Measurements from ENCODE around the gene TBCD. TPM values are rescaled to one million over a fixed set of nuclear protein-coding genes. Genes with fewer than 3 reads are reported as not detected.

The TBCD gene
- total RNA-seq, 2 experiments from 2014 or later: 74.5 to 76.9 TPM

DNA sequence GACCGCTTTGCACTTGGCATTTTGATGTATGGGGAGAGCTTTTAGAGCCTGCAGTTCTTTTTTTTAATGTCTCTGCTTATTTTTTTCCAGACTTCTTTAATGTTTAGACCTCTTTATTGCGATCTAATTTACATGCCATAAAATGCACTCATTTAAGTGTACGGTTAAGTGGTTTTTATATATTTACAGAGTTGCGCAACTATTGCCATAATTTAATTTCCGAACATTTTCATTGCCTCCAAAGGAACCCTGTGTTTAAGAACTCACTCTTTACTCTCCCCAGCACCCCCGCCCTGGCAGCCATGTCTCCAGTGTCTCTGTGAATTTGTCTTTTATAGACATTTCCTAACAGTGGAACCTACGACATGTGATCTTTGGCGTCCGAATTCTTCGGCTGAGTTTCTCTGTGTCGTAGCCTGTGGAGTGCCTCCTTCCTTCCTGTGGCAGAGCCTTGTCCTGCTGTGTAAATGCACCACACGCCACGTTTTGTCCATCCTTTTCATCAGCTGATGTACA, 64.0 kb downstream of the TBCD start:
- Mint-ChIP-seq H3K4me1 (peaks cover 4% of the 10 kb centered on the region), H3K4me3 (no peak overlapping the region), H3K27ac (no peak overlapping the region), H3K9me3 (peaks cover 5% of the 10 kb centered on the region), H3K36me3 (peaks cover 50% of the 10 kb centered on the region), H3K27me3 (no peaks in the 10 kb centered on the region)
- DNase-seq: no peak

DNA sequence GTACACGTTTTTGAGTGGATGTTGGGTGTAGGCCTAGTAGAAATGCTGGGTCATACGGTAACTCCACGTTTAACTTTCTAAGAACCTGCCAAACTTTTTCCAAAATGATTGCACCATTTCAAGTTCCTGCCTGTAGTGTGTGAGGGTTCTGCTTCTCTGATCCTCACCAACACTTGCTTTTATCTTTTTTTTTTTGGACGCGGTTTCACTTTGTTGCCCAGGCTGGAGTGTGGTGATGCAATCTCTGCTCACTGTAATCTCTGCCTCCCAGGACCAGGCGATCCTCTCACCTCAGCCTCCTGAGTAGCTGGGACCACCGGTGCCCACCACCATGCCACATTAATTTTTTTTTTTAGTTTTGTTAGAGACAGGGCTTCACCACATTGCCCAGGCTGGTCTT, 64.5 kb downstream of the TBCD start:
- no peak overlapping the region for H3K4me3 Mint-ChIP-seq
- H3K36me3 Mint-ChIP-seq: peaks cover 53% of the 10 kb centered on the region
- H3K27me3 Mint-ChIP-seq: no peaks in the 10 kb centered on the region
- DNase-seq: no peak
- peaks cover 4% of the 10 kb centered on the region for H3K4me1 Mint-ChIP-seq
- no peak overlapping the region for H3K27ac Mint-ChIP-seq
- H3K9me3 Mint-ChIP-seq: peaks cover 5% of the 10 kb centered on the region

DNA sequence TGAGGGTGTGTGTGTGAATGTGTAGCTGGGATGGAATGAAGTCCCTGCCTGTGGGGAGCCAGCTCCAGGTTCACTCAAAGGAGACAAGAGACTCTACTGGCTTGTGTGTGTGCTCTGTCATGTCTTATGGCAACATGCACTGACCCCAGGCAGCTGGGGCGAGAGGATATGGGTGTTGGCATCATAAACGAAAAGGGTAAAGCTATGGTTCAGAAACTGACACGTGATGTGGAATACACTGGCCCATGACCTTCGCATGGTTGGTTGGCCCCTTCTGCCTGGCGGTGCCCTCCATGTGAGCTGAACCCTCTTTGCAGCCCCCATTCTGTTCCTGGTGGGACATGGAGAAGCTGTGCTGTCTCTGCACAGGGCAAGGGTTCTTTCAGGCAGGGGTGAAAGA, 66.1 kb downstream of the TBCD start:
- no peak for DNase-seq
- H3K4me3 Mint-ChIP-seq: no peak overlapping the region
- H3K36me3 Mint-ChIP-seq: peaks cover 56% of the 10 kb centered on the region
- no peaks in the 10 kb centered on the region for H3K27me3 Mint-ChIP-seq
- peaks cover 5% of the 10 kb centered on the region for H3K9me3 Mint-ChIP-seq
- peaks cover 4% of the 10 kb centered on the region for H3K4me1 Mint-ChIP-seq
- no peak overlapping the region for H3K27ac Mint-ChIP-seq

DNA sequence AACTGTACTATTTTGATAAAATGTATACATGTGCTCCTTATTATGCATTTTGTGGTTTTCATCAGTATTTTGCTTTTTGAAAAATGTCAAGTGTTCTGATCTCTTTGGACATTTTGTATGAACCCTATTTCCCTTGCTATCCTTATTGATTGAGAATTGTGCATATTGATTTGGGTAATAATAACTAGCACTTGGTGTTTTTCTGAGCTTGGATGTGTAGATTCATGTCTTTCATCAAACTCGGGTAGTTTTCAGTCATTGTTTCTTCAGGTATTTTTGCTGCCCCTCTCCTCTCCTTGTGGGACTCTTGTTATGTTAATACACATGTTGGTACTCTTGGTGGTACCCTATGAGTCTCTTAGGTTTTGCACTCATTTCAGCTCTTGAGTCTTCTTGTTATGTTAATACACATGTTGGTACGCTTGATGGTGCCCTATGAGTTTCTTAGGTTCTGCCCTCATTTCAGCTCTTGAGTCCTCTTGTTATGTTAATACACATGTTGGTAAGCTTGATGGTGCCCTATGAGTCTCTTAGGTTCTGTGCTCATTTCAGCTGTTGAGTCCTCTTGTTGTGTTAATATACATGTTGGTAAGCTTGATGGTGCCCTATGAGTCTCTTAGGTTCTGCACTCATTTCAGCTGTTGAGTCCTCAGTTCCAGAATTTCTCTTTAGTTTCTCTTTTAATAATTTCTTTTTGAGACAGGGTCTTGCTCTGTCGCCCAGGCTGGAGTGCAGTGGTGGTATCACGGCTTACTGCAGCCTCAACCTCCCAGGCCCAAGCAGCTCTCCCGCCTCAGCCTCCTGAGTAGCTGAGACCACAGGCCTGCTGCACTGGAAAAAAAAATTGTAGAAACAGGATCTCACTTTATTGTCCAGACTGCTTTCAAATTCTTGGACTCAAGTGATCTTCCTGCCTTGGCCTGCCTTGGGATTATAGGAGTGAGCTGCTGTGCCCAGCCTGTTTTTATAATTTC, 68.7 kb downstream of the TBCD start:
- H3K9me3 Mint-ChIP-seq: peaks cover 5% of the 10 kb centered on the region
- no peak for DNase-seq
- no peak overlapping the region for H3K4me3 Mint-ChIP-seq
- H3K36me3 Mint-ChIP-seq: peaks cover 50% of the 10 kb centered on the region
- H3K27ac Mint-ChIP-seq: no peak overlapping the region
- H3K4me1 Mint-ChIP-seq: peaks cover 3% of the 10 kb centered on the region
- no peaks in the 10 kb centered on the region for H3K27me3 Mint-ChIP-seq

DNA sequence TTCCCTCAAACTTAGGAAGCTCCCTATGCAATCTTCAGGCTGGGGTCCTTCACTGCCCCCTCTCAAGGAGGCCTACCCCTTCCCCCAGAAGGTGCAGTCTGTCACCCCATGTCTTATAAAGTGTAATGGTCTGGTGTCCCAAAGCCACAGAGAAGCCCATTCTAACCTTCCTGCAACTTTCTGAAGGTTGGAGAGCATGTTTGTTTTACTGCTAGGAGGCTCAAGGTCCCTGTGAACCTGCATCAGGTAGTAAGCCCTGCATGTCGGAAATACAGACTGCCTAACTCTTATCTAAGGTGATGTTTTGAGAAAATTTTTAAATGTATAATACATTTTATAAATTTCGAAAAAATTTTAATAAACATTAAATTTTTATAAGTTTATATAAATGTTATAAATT, 69.7 kb downstream of the TBCD start:
- Mint-ChIP-seq H3K27ac (no peak overlapping the region), H3K27me3 (no peaks in the 10 kb centered on the region), H3K36me3 (peaks cover 45% of the 10 kb centered on the region), H3K4me1 (no peaks in the 10 kb centered on the region), H3K9me3 (peaks cover 5% of the 10 kb centered on the region), H3K4me3 (no peak overlapping the region)
- DNase-seq: no peak

DNA sequence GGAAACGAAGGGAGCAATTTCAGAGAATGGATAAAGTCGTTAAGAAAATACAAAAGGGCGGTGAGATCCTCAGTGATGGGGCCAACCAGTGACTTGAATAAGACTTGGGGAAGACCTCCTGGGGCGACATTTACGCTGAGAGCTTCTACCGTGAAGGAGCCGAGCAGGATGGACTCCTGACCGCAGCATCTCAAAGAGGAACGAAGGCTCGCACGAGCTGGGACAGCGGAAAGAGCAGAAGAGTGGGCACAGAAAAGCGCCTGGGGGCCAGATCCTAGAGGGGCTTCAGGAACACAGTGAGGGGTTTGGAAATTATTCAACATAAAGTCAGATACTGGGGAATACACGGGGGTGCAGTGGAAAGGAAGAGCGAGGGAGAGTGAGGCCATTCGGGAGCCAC, 70.4 kb downstream of the TBCD start:
- Mint-ChIP-seq H3K4me3 (no peak overlapping the region), H3K9me3 (peaks cover 5% of the 10 kb centered on the region), H3K4me1 (no peaks in the 10 kb centered on the region), H3K27me3 (no peaks in the 10 kb centered on the region), H3K36me3 (peaks cover 52% of the 10 kb centered on the region), H3K27ac (no peak overlapping the region)
- no peak for DNase-seq

DNA sequence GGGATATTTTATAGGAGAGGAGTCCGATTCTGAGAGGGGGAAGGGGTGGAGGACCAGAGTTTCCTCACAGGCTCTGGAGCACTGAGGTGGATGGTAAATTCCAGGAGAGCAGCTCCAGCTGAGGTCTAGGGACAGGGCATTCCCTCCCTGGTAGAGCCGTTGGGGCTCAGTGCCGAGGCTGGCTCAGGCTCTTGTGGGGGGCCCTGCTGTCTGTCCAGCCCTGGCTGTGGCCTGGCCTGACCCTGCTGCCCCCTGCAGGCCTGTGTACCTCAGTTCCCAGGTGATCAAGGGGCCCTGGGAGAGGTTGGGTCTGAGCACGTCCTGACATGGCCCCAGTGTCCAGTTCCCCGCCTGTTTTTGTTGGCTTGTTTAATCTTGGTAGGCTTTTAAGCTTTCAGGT, 71.1 kb downstream of the TBCD start:
- Mint-ChIP-seq H3K4me1 (no peaks in the 10 kb centered on the region), H3K36me3 (peaks cover 53% of the 10 kb centered on the region), H3K27me3 (no peaks in the 10 kb centered on the region), H3K4me3 (no peak overlapping the region), H3K9me3 (peaks cover 10% of the 10 kb centered on the region), H3K27ac (no peak overlapping the region)
- no peak for DNase-seq

DNA sequence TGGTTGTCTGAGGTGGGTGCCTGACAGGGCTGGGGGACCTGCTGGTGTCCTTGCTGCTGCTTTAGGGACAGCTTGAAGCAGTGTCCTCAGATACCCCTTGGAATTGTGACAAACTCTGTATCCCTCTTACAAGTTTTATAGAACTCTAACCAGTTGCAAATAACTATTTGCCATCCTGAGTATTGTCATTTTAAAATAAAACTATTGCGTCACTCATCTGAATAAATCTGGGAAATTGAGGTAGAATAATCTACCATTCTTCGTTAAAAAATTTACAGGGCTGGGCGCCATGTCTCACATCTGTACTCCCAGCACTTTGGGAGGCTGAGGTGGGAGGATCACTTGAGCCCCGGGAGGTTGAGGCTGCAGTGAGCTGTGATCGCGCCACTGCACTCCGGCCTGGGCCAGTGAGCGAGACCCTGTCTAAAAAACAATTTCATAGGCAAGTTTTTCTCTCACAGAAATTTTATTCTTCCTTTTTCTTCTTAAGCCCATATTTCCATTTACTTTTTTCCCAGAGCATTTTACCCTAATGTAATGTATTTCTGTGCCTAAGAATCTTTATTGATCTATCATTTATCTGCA, 73.8 kb downstream of the TBCD start:
- Mint-ChIP-seq H3K36me3 (peaks cover 39% of the 10 kb centered on the region), H3K9me3 (peaks cover 5% of the 10 kb centered on the region), H3K27me3 (no peaks in the 10 kb centered on the region), H3K4me3 (no peak overlapping the region), H3K27ac (no peak overlapping the region), H3K4me1 (no peaks in the 10 kb centered on the region)
- no peak for DNase-seq

DNA sequence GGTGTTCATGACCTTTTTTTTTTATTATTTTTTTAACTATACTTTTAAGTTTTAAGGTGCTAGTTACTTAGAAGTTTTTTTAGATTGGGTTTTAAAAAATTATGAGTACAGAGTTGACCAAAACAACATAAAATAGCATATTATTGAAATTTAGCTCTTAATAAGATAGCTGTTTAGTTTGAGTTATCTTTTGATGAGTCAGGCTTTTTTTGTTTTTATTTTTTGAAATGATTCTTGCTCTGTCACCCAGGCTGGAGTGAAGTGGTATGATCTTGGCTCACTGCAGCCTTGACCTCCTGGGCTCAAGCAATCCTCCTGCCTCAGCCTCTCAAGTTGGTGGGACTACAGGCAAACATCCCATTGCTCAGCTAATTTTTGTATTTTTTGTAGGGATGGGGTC, 74.3 kb downstream of the TBCD start:
- Mint-ChIP-seq H3K4me1 (no peaks in the 10 kb centered on the region), H3K27me3 (no peaks in the 10 kb centered on the region), H3K9me3 (peaks cover 5% of the 10 kb centered on the region), H3K27ac (no peak overlapping the region), H3K4me3 (no peak overlapping the region), H3K36me3 (peaks cover 33% of the 10 kb centered on the region)
- no peak for DNase-seq

DNA sequence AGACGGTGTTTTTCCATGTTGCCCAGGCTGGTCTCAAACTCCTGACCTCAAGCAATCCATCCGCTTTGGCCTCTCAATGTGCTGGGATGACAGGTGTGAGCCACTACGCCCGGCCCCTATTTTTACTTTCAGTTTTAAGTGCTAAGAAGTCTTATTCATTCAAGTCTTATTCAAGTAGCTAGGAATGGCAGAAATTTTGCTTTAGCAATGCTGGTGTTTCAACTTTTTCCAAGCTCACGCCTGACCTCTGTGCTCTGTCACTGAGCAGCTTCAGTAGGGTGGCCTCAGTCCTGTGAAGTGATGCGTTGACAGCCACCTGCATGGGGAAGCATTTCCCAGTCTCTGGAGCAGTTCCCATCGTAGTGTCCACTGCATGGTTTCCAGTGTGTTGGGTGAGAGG, 75.1 kb downstream of the TBCD start:
- Mint-ChIP-seq H3K27ac (no peak overlapping the region), H3K4me1 (no peaks in the 10 kb centered on the region), H3K27me3 (no peaks in the 10 kb centered on the region), H3K36me3 (peaks cover 32% of the 10 kb centered on the region), H3K9me3 (peaks cover 5% of the 10 kb centered on the region), H3K4me3 (no peak overlapping the region)
- no peak for DNase-seq

DNA sequence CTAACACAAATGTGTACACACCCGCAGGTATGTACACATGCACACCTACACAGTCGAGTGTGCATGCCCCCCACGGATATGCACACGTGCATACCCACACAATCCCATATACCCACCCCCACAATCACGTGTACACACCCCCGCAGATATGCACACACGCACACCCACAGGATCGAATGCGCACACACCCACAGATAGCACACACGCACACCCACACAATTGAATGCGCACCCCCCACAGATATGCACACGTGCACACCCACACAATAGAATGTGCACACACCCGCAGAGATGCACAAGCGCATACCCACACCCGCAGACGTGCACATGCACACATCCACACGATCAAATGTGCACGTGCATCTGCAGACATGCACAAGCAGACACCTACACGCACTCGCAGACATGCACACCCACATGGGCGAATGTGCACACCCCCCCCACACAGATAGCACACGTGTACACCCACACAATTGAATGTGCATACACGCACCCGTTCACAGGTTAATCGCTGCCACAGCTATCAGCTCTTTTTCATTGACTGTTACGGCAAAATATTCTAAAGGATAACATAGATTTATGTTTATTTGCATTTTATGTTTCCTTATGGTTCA, 77.1 kb downstream of the TBCD start:
- H3K4me3 Mint-ChIP-seq: no peak overlapping the region
- no peaks in the 10 kb centered on the region for H3K4me1 Mint-ChIP-seq
- H3K27ac Mint-ChIP-seq: no peak overlapping the region
- no peaks in the 10 kb centered on the region for H3K27me3 Mint-ChIP-seq
- H3K36me3 Mint-ChIP-seq: peaks cover 26% of the 10 kb centered on the region
- peaks cover 5% of the 10 kb centered on the region for H3K9me3 Mint-ChIP-seq
- DNase-seq: no peak

DNA sequence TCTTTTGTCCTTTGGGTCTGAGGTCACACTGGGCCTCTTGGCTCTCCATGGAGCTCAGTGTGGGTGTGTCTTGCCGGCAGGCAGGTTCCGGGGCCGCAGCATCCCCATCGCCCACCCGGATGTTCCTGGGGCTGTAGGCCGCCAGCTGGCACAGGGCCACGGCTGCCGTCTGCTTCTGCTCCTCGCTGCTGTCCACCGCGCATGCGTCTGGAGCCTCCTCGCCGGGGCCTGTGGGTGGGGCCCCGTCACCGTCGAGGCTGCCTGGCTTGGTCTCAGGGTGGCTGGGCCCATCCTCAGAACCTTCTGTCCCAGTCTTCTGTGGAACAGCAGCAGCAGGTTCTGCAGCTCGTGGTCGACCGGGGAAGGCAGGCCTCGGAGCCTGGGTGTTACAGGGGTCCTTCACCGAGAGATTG, 78.4 kb downstream of the TBCD start:
- Mint-ChIP-seq H3K9me3 (peaks cover 5% of the 10 kb centered on the region), H3K4me1 (no peaks in the 10 kb centered on the region), H3K27me3 (no peaks in the 10 kb centered on the region), H3K27ac (no peak overlapping the region), H3K4me3 (no peak overlapping the region), H3K36me3 (peaks cover 26% of the 10 kb centered on the region)
- DNase-seq: no peak

DNA sequence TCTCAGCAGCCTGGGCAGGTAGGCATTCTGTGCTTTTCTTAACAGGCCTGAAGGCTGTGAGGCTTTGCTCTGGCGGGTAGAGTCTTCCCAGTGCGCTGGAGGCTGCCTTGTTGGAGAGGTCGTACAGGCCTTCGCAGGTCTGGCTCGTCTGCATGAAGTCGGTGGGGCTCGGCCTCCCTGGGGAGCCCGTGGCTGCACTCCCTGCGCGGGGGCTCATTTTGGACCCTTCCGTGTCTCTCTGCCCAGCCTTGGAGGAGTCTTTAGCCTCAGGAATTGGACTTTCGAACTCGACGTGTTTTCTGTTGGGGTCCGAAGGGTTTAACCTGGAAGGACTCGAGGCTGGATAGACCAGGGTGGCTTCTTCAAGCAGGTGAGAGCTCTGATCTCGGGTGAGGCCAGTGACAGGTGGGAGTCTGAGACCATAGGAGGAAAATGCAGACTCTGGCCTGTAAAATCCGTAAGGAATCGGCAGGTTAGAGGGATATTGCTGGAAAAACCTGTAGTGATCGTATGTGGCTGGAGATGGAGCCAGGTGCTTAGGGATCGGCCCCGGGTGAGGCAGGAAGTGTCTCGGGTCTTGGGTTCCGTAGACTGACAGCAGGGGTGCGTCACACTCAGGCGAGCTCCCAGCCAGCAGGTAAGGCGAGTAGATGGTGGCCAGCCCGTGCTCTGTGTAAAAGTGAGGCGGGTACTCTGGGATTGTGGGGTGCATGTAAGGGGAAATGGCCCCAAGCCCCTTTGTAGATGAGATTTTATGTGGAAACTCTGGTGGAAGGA, 79.4 kb downstream of the TBCD start:
- H3K4me1 Mint-ChIP-seq: no peaks in the 10 kb centered on the region
- no peak overlapping the region for H3K27ac Mint-ChIP-seq
- no peak overlapping the region for H3K4me3 Mint-ChIP-seq
- peaks cover 26% of the 10 kb centered on the region for H3K36me3 Mint-ChIP-seq
- no peaks in the 10 kb centered on the region for H3K27me3 Mint-ChIP-seq
- no peak for DNase-seq
- H3K9me3 Mint-ChIP-seq: peaks cover 5% of the 10 kb centered on the region

DNA sequence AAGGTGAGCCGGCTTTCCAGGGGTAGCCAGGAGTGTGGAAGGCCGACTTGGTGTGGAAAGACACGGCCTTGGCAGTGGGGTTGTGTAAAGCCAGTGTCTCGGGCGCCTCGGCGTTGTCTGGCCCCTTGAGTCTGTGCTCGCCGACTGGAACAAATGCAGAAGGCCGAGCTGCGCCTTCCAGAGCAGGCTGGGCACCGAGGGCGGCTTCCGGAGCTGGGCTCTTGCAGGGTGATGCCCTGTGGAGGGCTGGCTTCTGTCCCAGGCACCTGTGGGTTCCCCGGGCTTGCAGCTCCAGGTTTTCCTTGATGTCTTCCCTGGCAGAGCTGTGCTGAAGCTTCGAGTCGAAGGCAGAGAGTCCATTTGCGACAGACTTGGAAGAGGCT, 79.9 kb downstream of the TBCD start:
- peaks cover 24% of the 10 kb centered on the region for H3K36me3 Mint-ChIP-seq

DNA sequence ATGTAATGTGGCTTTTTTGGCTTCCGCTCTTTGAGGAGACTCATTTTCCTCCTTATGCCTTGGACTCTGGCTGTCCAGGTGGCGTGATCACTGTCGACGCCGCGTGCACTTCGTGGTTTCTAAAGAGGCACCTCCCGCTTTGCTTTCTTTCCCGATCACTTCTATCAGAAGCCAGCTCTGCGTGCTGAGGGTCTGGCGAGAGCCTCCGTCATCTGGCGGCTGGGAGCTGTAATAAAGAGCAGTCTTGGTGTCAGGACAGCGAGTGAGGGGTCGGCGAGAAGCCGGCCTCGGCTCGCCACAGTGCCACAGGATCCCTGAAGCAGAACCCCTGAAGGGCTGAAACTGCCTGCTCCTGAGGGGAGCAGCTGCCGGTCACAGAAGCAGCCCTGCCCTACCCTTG, 80.5 kb downstream of the TBCD start:
- no peaks in the 10 kb centered on the region for H3K4me1 Mint-ChIP-seq
- DNase-seq: no peak
- peaks cover 18% of the 10 kb centered on the region for H3K36me3 Mint-ChIP-seq
- no peak overlapping the region for H3K27ac Mint-ChIP-seq
- H3K27me3 Mint-ChIP-seq: no peaks in the 10 kb centered on the region
- H3K9me3 Mint-ChIP-seq: peaks cover 5% of the 10 kb centered on the region
- no peak overlapping the region for H3K4me3 Mint-ChIP-seq

More for the DNA sequence above, 79.9 kb downstream of the TBCD start:
- H3K9me3 Mint-ChIP-seq: peaks cover 5% of the 10 kb centered on the region
- no peak overlapping the region for H3K4me3 Mint-ChIP-seq
- no peaks in the 10 kb centered on the region for H3K27me3 Mint-ChIP-seq
- DNase-seq: no peak
- no peaks in the 10 kb centered on the region for H3K4me1 Mint-ChIP-seq
- H3K27ac Mint-ChIP-seq: no peak overlapping the region

All from activated naive CD8-positive, alpha-beta T cell treated with anti-CD3 and anti-CD28 coated beads for 36 hours (primary cell).